H1 (cell line): ENCODE results near the gene HPD. TPM values are rescaled to one million over a fixed set of nuclear protein-coding genes. Genes with fewer than 3 reads are reported as not detected.

ENCODE experiments used
- CTCF ChIA-PET: fragments of 300-600 bp; sonication (Branson Sonifier 250); formaldehyde crosslinking; loops from one replicate; lab custom pipeline; 2021; ENCODE audit not compliant: partially characterized antibody; lab: Charles Lee
- POLR2A ChIA-PET: fragments of 300-600 bp; sonication (Branson Sonifier 250); formaldehyde crosslinking; loops from one replicate; lab custom pipeline; 2021; ENCODE audit warnings: inconsistent platforms; ENCODE audit not compliant: partially characterized antibody; lab: Charles Lee
- DNase-seq, 2 experiments: peaks; one replicate each; pipeline versions ENCODE4 v3.0.0 to v3.0.0-alpha.2; 2010 to 2022; ENCODE audit warnings: low spot score in 2 of 2, low read depth in 1 of 2, mixed read lengths in 1 of 2
- FAIRE-seq: peaks from 2 replicates; lab custom pipeline; 2011; peaks lifted over from hg19 to GRCh38; lab: Jason Lieb, UNC
- H2AFZ ChIP-seq: 2 replicates; pipeline ENCODE4 v1.8.1; 2012; ENCODE audit warnings: low read length, inconsistent platforms
- H2AK5ac ChIP-seq: 2 replicates; pipeline ENCODE4 v1.6.1; 2013; ENCODE audit warnings: low read depth, low read length
- H2BK120ac ChIP-seq: replicated peaks from 2 replicates; pipeline ENCODE3; 2013; ENCODE audit warnings: low read depth, low read length, inconsistent platforms
- H2BK12ac ChIP-seq: 2 replicates; pipeline ENCODE4 v1.6.1; 2013; ENCODE audit warnings: low read depth, low read length
- H2BK15ac ChIP-seq: 2 replicates; pipeline ENCODE4 v1.6.1; 2013; ENCODE audit warnings: low read length
- H2BK20ac ChIP-seq: 2 replicates; pipeline ENCODE4 v1.6.1; 2013; ENCODE audit warnings: low read length
- H2BK5ac ChIP-seq: 2 replicates; pipeline ENCODE4 v1.6.1; 2013; ENCODE audit warnings: low read depth, low read length
- H3K14ac ChIP-seq: 2 replicates; pipeline ENCODE4 v1.6.1; 2013; ENCODE audit warnings: inconsistent platforms; ENCODE audit not compliant: insufficient read length
- H3K18ac ChIP-seq: 2 replicates; pipeline ENCODE4 v1.6.1; 2013; ENCODE audit warnings: low read length; ENCODE audit errors: extremely low read depth
- H3K23ac ChIP-seq: 2 replicates; pipeline ENCODE4 v1.6.1; 2013; ENCODE audit warnings: inconsistent platforms; ENCODE audit not compliant: insufficient read length
- H3K23me2 ChIP-seq: 2 replicates; pipeline ENCODE4 v1.6.1; 2013; ENCODE audit warnings: low read depth, low read length
- H3K27ac ChIP-seq: 2 replicates; pipeline ENCODE4 v1.6.1; 2011; ENCODE audit warnings: low read depth, low read length, inconsistent platforms
- H3K27me3 ChIP-seq, 4 experiments: replicated peaks in 1 of 4; 1 replicate in 1 of 4; 2 replicates in 3 of 4; pipeline versions ENCODE4 v1.6.1 to v1.8.1; 2011 to 2013; ENCODE audit warnings: low read length in 3 of 4, mild to moderate bottlenecking in 3 of 4, inconsistent platforms in 2 of 4, mixed read lengths in 2 of 4, moderate library complexity in 1 of 4; ENCODE audit not compliant: control insufficient read depth in 3 of 4, insufficient read depth in 3 of 4; ENCODE audit errors: extremely low read depth in 1 of 4
- H3K36me3 ChIP-seq, 4 experiments: 2 replicates each; pipeline versions ENCODE4 v1.6.1 to v1.8.1; 2011 to 2013; ENCODE audit warnings: mild to moderate bottlenecking in 4 of 4, low read length in 3 of 4, moderate library complexity in 2 of 4, control low read depth in 1 of 4, inconsistent platforms in 1 of 4; ENCODE audit not compliant: insufficient read depth in 4 of 4, control insufficient read depth in 2 of 4
- H3K4ac ChIP-seq: replicated peaks from 2 replicates; pipeline ENCODE3; 2013; ENCODE audit warnings: low read length, low read depth, mixed read lengths, inconsistent platforms; ENCODE audit not compliant: insufficient read length
- H3K4me1 ChIP-seq, 4 experiments: replicated peaks in 1 of 4; 1 replicate in 1 of 4; 2 replicates in 3 of 4; pipeline versions ENCODE4 v1.6.1 to v1.8.1; 2011 to 2013; ENCODE audit warnings: low read length in 3 of 4, inconsistent platforms in 2 of 4, mixed read lengths in 1 of 4; ENCODE audit not compliant: insufficient read depth in 4 of 4, control insufficient read depth in 3 of 4
- H3K4me2 ChIP-seq, 2 experiments: 2 replicates each; pipeline versions ENCODE4 v1.6.1 to v1.8.1; 2011 to 2013; ENCODE audit warnings: low read depth in 2 of 2, low read length in 2 of 2, control low read depth in 1 of 2, inconsistent platforms in 1 of 2, mild to moderate bottlenecking in 1 of 2; ENCODE audit not compliant: insufficient read depth in 1 of 2
- H3K4me3 ChIP-seq, 4 experiments: fragments of 200-600, 300-600 bp in 1 of 4; sonication (generic), shearing (Covaris generic), sonication (Bioruptor Twin) in 1 of 4; 2 replicates each; pipeline versions ENCODE4 v1.5.1 to v1.8.1; 2011 to 2016; ENCODE audit warnings: low read length in 4 of 4, low read depth in 3 of 4, control low read depth in 2 of 4, inconsistent platforms in 2 of 4, mild to moderate bottlenecking in 2 of 4, mixed read lengths in 1 of 4, moderate library complexity in 1 of 4; ENCODE audit not compliant: insufficient read depth in 2 of 4; ENCODE audit errors: extremely low read depth in 1 of 4
- H3K56ac ChIP-seq: replicated peaks from 2 replicates; pipeline ENCODE3; 2013; ENCODE audit warnings: low read depth, mild to moderate bottlenecking, mixed read lengths, low read length, inconsistent platforms; ENCODE audit not compliant: insufficient read length
- H3K79me1 ChIP-seq: 2 replicates; pipeline ENCODE4 v1.6.1; 2013; ENCODE audit warnings: low read depth, low read length, control low read depth
- H3K79me2 ChIP-seq, 2 experiments: 2 replicates each; pipeline versions ENCODE4 v1.6.1 to v1.8.1; 2012 to 2013; ENCODE audit warnings: low read length in 2 of 2, mild to moderate bottlenecking in 2 of 2, inconsistent platforms in 1 of 2; ENCODE audit not compliant: insufficient read depth in 2 of 2, control insufficient read depth in 1 of 2
- H3K9ac ChIP-seq, 4 experiments: replicated peaks in 1 of 4; 1 replicate in 1 of 4; 2 replicates in 3 of 4; pipeline versions ENCODE4 v1.6.1 to v1.8.1; 2011 to 2013; ENCODE audit warnings: low read depth in 3 of 4, low read length in 3 of 4, control low read depth in 2 of 4, mild to moderate bottlenecking in 2 of 4, moderate library complexity in 2 of 4, inconsistent platforms in 1 of 4; ENCODE audit errors: extremely low read depth in 1 of 4
- H3K9me3 ChIP-seq, 2 experiments: 2 replicates each; pipeline versions ENCODE4 v1.6.1 to v1.8.1; 2012 to 2013; ENCODE audit warnings: mild to moderate bottlenecking in 2 of 2, moderate library complexity in 2 of 2, control low read depth in 1 of 2, inconsistent platforms in 1 of 2, low read depth in 1 of 2, low read length in 1 of 2, mixed read lengths in 1 of 2; ENCODE audit not compliant: insufficient read depth in 2 of 2
- H4K20me1 ChIP-seq, 2 experiments: replicated peaks in 1 of 2; 2 replicates each; pipeline versions ENCODE3 to v1.8.1; 2011 to 2013; ENCODE audit warnings: inconsistent platforms in 2 of 2, low read length in 2 of 2, mild to moderate bottlenecking in 1 of 2; ENCODE audit not compliant: insufficient read depth in 2 of 2, control insufficient read depth in 1 of 2
- H4K5ac ChIP-seq: 2 replicates; pipeline ENCODE4 v1.6.1; 2013; ENCODE audit warnings: low read length, low read depth, mixed read lengths, inconsistent platforms; ENCODE audit not compliant: insufficient read length
- H4K8ac ChIP-seq: 2 replicates; pipeline ENCODE4 v1.8.0; 2013; ENCODE audit warnings: mild to moderate bottlenecking, moderate library complexity, low read length, inconsistent platforms; ENCODE audit not compliant: insufficient read depth; ENCODE audit errors: extremely low read depth
- H4K91ac ChIP-seq: replicated peaks from 2 replicates; pipeline ENCODE3; 2013; ENCODE audit warnings: low read length, mixed read lengths, inconsistent platforms; ENCODE audit not compliant: insufficient read length
- ASH2L ChIP-seq: fragments of 200-600, 300-600 bp; sonication (generic); IDR thresholded peaks from one replicate; pipeline ENCODE4 v1.7.1; 2017; ENCODE audit warnings: low read length
- GABPA ChIP-seq: IDR thresholded peaks from 2 replicates; pipeline ENCODE4 v1.6.1; 2011; ENCODE audit warnings: mild to moderate bottlenecking, low read length, moderate library complexity, borderline replicate concordance; ENCODE audit not compliant: insufficient read depth
- HDAC2 ChIP-seq, 2 experiments: fragments of 300-600 bp in 1 of 2; sonication (generic) in 1 of 2; IDR thresholded peaks; 2 replicates each; pipeline ENCODE4 v1.6.1; 2011 to 2012; ENCODE audit warnings: low read depth in 2 of 2, low read length in 2 of 2, mild to moderate bottlenecking in 2 of 2, moderate library complexity in 2 of 2, borderline replicate concordance in 1 of 2, inconsistent platforms in 1 of 2
- MAFK ChIP-seq: IDR thresholded peaks from 2 replicates; pipeline ENCODE4 v1.6.1; 2012; ENCODE audit warnings: low read depth, mild to moderate bottlenecking, improper control_type of control experiment, low read length
- RBBP5 ChIP-seq: IDR thresholded peaks from 2 replicates; pipeline ENCODE4 v1.7.1; 2012; ENCODE audit warnings: low read depth, mild to moderate bottlenecking, inconsistent platforms, low read length, moderate library complexity, borderline replicate concordance
- SUZ12 ChIP-seq: fragments of 200-600 bp; sonication (generic); IDR thresholded peaks from 2 replicates; pipeline ENCODE4 v1.6.1; 2012; ENCODE audit warnings: mild to moderate bottlenecking, inconsistent platforms, low read length, moderate library complexity, mixed read lengths
- TEAD4 ChIP-seq: IDR thresholded peaks from 2 replicates; pipeline ENCODE4 v1.6.1; 2012; ENCODE audit warnings: low read depth, low read length, inconsistent platforms, mixed read lengths
- YY1 ChIP-seq: IDR thresholded peaks from 2 replicates; pipeline ENCODE4 v1.6.1; 2011; ENCODE audit warnings: low read depth, mild to moderate bottlenecking, low read length
- ZNF274 ChIP-seq: IDR thresholded peaks from 2 replicates; pipeline ENCODE4 v1.7.0; 2012; ENCODE audit warnings: low read length, borderline replicate concordance; ENCODE audit errors: extremely low read depth
- WGBS, 2 experiments: shearing (Covaris generic) in 1 of 2; methylation state at CpG; one replicate each; pipeline versions ENCODE4 v1.1.6 to v1.1.7; 2013 to 2015; ENCODE audit warnings: low lambda C conversion rate in 2 of 2, mixed read lengths in 2 of 2, inconsistent platforms in 1 of 2, low coverage in 1 of 2, missing lambda C conversion rate in 1 of 2; ENCODE audit not compliant: insufficient replicate concordance in 2 of 2, insufficient coverage in 1 of 2, insufficient read length in 1 of 2; ENCODE audit errors: extremely low coverage in 1 of 2, missing lambda C conversion rate in 1 of 2; 5-methylcytosine and 5-hydroxymethylcytosine counted together
- polyA plus RNA-seq, 7 experiments: library from polyadenylated mRNA; depleted of rRNA in 3 of 7; stranded (reverse) in 5 of 7; unstranded in 2 of 7; fragments of >200 nt in 5 of 7; fragments of 200-250 nt in 2 of 7; gene quantifications; 1 replicate in 5 of 7; 2 replicates in 1 of 7; 4 replicates in 1 of 7; pipeline versions ENCODE4 v1.2.1 to v1.2.3, GENCODE V29; 2011 to 2013; ENCODE audit warnings: missing spikeins in 2 of 7, mixed read lengths in 2 of 7
- total RNA-seq: library from RNA; stranded (reverse); fragmentation: NEBNext Ultra II Directional; extraction: Animal tissue kit (Norgen Biotek cat#: 25700); gene quantifications from 2 replicates; pipeline ENCODE4 v1.2.1, GENCODE V29; 2021
- TF ChIP-seq, protein P1 (sequence below): IDR thresholded peaks from 2 replicates; pipeline ENCODE4 v1.6.1; 2011; ENCODE audit warnings: low read depth, mild to moderate bottlenecking, low read length; ENCODE audit not compliant: insufficient read depth
- TF ChIP-seq, protein P2 (sequence below), 3 experiments: IDR thresholded peaks; 1 replicate in 2 of 3; 2 replicates in 1 of 3; pipeline versions ENCODE4 v1.5.1 to v1.6.1; 2011; ENCODE audit warnings: low read length in 3 of 3, mild to moderate bottlenecking in 3 of 3, inconsistent platforms in 2 of 3, low read depth in 1 of 3, moderate library complexity in 1 of 3; ENCODE audit not compliant: insufficient read depth in 1 of 3; ENCODE audit errors: control extremely low read depth in 1 of 3

Gene HPD
- total and polyA plus RNA-seq, 2 of the 8 experiments (the other 6 are each of a cell fraction or from before 2014, with no cell fraction given), result 0.48 to 0.56 TPM

DNA sequence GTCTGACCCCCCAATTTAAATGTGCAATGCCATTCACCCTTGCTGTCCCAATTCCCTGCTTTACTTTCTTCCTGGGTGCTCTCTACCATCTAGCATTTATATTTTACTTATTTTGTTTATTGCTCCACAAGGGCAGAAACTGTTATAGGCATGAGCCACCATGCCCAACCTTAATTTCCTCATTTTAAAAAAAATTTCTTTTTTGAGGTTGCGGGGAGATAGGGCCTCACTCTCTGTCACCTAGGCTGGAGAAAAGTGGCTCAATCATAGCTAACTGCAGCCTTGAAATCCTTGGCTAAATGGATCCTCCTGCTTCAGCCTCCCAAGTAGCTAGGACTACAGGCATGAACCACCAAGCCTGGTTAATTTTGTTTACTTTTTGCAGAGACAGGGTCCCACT is 13.0 kb downstream of the HPD start:
- H3K56ac ChIP-seq, result no peak overlapping the region
- FAIRE-seq (no peak), DNase-seq (no peak)
- no peaks in the 10 kb centered on the region for H3K23me2 ChIP-seq
- no peaks in the 10 kb centered on the region for H4K20me1 ChIP-seq
- H3K23ac ChIP-seq, result no peak overlapping the region
- H2AK5ac ChIP-seq, result no peak overlapping the region
- no peak overlapping the region for H3K18ac ChIP-seq
- H3K9me3 ChIP-seq, result no peaks in the 10 kb centered on the region
- no peak overlapping the region for H2BK120ac ChIP-seq
- POLR2A ChIA-PET, result interaction anchor here (0.9 to 2.0 kb wide), 2 partner anchors 9 to 52 kb away, joined by 3 to 4 read pairs; partner anchors contain the start of gene RHOF
- H2BK20ac ChIP-seq, result no peak overlapping the region
- H3K4ac ChIP-seq, result no peak overlapping the region
- no peak overlapping the region for H2BK15ac ChIP-seq
- H3K4me1 ChIP-seq, result no peaks in the 10 kb centered on the region; a peak in 1 of 7 replicates
- no peaks in the 10 kb centered on the region for H3K79me2 ChIP-seq
- no peak overlapping the region for H2BK5ac ChIP-seq
- no peaks in the 10 kb centered on the region for H3K36me3 ChIP-seq
- H2AFZ ChIP-seq, result no peak overlapping the region
- H3K79me1 ChIP-seq, result no peaks in the 10 kb centered on the region
- CTCF ChIA-PET, result interaction anchor here (0.6 to 11.1 kb wide), 5 partner anchors 34 to 1430 kb away, joined by 3 to 111 read pairs (median 5); partner anchors contain the start of gene RHOF
- H4K8ac ChIP-seq, result no peak overlapping the region
- H4K91ac ChIP-seq, result no peak overlapping the region
- no peak overlapping the region for H2BK12ac ChIP-seq
- H3K9ac ChIP-seq, result no peak overlapping the region
- no peak overlapping the region for H3K27ac ChIP-seq
- H4K5ac ChIP-seq, result no peak overlapping the region
- H3K27me3 ChIP-seq, result no peaks in the 10 kb centered on the region
- H3K4me2 ChIP-seq, result no peak overlapping the region
- H3K14ac ChIP-seq, result no peak overlapping the region
- H3K4me3 ChIP-seq, result no peak overlapping the region
- WGBS, 2 experiments, result 88% methylated on average over 1 of the region's 1 CpG; no CpG with 5 or more reads in 1 of the 2 experiments
- TF ChIP-seq, protein P1, sequence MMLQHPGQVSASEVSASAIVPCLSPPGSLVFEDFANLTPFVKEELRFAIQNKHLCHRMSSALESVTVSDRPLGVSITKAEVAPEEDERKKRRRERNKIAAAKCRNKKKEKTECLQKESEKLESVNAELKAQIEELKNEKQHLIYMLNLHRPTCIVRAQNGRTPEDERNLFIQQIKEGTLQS, result no peak
- no peak for TF ChIP-seq ASH2L
- TF ChIP-seq RBBP5, result no peak
- TF ChIP-seq TEAD4, result no peak
- TF ChIP-seq, protein P2, sequence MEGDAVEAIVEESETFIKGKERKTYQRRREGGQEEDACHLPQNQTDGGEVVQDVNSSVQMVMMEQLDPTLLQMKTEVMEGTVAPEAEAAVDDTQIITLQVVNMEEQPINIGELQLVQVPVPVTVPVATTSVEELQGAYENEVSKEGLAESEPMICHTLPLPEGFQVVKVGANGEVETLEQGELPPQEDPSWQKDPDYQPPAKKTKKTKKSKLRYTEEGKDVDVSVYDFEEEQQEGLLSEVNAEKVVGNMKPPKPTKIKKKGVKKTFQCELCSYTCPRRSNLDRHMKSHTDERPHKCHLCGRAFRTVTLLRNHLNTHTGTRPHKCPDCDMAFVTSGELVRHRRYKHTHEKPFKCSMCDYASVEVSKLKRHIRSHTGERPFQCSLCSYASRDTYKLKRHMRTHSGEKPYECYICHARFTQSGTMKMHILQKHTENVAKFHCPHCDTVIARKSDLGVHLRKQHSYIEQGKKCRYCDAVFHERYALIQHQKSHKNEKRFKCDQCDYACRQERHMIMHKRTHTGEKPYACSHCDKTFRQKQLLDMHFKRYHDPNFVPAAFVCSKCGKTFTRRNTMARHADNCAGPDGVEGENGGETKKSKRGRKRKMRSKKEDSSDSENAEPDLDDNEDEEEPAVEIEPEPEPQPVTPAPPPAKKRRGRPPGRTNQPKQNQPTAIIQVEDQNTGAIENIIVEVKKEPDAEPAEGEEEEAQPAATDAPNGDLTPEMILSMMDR (IDR thresholded peaks at IDR 0.05; ENCODE audit: control extremely low read depth in 1 of 3, insufficient read depth in 1 of 3, low read depth in 1 of 3, low read length in 3 of 3), result no peak
- TF ChIP-seq GABPA, result no peak
- no peak for TF ChIP-seq MAFK
- TF ChIP-seq ZNF274, result no peak
- no peak for TF ChIP-seq SUZ12
- TF ChIP-seq YY1, result no peak
- no peak for TF ChIP-seq HDAC2 (IDR thresholded peaks at IDR 0.05; ENCODE audit: borderline replicate concordance in 1 of 2, low read depth in 2 of 2, low read length in 2 of 2)
